ENCODE results near the gene IP6K2.

DNA sequence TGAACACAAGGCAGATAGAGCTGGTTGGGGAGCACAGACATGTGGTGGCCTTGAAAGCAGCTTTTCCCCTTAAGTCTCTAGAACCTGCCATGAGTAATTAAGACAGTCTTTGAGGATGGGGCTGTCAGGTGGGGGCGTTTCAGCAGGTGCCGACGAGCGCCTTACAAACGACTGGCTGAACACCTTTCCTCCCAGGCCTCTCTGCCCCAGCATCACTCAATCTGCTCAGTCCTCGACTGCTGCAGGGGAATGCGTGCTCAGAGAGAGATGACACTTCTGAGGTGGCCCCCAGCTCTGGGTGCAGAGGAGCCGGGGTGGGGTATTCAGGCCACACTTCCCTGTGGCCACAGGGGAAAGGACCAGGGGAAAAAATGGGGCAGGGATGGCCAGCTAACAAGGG, 23.2 kb downstream of the IP6K2 start:
- TF ChIP-seq, protein P1, sequence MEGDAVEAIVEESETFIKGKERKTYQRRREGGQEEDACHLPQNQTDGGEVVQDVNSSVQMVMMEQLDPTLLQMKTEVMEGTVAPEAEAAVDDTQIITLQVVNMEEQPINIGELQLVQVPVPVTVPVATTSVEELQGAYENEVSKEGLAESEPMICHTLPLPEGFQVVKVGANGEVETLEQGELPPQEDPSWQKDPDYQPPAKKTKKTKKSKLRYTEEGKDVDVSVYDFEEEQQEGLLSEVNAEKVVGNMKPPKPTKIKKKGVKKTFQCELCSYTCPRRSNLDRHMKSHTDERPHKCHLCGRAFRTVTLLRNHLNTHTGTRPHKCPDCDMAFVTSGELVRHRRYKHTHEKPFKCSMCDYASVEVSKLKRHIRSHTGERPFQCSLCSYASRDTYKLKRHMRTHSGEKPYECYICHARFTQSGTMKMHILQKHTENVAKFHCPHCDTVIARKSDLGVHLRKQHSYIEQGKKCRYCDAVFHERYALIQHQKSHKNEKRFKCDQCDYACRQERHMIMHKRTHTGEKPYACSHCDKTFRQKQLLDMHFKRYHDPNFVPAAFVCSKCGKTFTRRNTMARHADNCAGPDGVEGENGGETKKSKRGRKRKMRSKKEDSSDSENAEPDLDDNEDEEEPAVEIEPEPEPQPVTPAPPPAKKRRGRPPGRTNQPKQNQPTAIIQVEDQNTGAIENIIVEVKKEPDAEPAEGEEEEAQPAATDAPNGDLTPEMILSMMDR (conservative IDR thresholded peaks at IDR 0.05 in 1 of 2, IDR thresholded peaks at IDR 0.05 in 1 of 2; ENCODE audit: extremely low read depth in 1 of 2, insufficient read depth in 1 of 2, low read depth in 1 of 2, low read length in 2 of 2), result no peak
- TF ChIP-seq EZH2 (IDR thresholded peaks at IDR 0.05; ENCODE audit: borderline replicate concordance, low read length), result no peak

Data from mammary epithelial cell (primary cell).